ENCODE measurements around the gene C12orf43.

The C12orf43 gene

DNA sequence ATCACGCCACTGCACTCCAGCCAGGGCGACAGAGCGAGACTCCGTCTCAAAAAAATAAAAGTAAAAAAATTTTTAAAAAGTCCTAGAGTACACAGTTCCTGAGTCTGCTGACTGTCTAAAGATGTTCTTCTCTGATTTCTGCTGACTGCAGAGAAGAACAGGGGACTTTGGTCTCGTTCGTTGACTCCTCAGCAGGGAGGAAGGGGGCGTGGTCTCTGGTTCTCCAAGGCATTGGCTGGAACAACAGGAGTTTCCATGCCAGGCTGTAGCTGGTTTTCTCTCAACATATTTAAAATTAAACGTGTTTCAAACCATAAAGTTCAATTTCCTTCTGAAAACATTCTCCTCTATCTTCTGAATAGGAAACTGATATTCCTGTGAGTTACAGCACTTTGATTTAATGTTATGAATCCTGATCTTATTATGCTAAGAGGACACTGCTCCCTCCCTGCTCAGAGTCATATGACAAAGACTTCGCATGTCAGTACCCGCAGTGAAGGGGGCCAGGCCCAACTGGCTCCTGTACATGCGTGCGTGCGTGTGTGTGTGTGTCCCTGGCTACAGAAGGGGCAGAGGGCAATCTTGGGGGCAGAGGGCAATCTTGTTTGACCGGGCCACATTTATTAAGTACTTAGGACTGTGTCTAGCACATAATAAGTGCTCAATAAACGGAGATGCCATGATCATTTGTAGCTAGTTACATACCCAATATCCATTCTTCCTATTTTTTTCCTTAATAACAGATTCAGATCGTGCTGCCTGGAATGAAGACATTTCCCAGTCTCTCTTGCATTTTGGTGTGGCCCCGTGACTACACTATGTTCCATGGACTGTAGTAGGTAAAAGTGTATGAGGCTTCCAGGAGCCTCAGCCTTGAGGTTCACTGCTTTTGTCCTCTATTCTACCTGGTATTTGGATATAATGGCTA is 54.4 kb downstream of the C12orf43 start:
- no peak overlapping the region for H3K4me3 Mint-ChIP-seq

DNA sequence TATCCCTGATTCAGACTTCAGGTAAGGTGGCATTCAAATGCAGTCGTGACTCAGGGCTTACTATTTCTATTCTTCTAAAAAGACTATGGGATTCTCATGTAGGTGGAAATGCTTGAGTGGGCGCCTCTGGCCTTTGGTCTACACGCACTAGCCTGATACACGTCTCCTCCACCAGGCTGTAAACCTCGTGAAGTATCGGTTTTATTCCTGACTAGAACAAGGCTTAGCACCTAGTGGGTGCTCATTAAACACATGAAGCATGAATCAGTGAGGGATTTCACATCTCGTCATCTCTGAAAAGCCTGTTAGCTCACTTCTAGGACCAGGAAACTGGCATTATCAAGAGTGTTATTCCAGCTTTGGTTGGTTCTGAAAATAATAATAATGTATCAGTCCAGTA is 55.6 kb downstream of the C12orf43 start:
- Mint-ChIP-seq H3K27ac (peak overlapping the region; percentile 77), H3K4me3 (no peak overlapping the region), H3K36me3 (ENCODE audit: low read depth) (no peaks in the 10 kb centered on the region), H3K4me1 (ENCODE audit: low read depth) (peaks cover 46% of the 10 kb centered on the region), H3K9me3 (no peaks in the 10 kb centered on the region), H3K27me3 (no peaks in the 10 kb centered on the region)
- no peak for DNase-seq

More for the DNA sequence above, 54.4 kb downstream of the C12orf43 start:
- no peak for DNase-seq
- Mint-ChIP-seq H3K9me3 (no peaks in the 10 kb centered on the region), H3K27me3 (no peaks in the 10 kb centered on the region), H3K4me1 (ENCODE audit: low read depth) (peaks cover 46% of the 10 kb centered on the region), H3K36me3 (ENCODE audit: low read depth) (no peaks in the 10 kb centered on the region), H3K27ac (peak overlapping the region; percentile 63)

DNA sequence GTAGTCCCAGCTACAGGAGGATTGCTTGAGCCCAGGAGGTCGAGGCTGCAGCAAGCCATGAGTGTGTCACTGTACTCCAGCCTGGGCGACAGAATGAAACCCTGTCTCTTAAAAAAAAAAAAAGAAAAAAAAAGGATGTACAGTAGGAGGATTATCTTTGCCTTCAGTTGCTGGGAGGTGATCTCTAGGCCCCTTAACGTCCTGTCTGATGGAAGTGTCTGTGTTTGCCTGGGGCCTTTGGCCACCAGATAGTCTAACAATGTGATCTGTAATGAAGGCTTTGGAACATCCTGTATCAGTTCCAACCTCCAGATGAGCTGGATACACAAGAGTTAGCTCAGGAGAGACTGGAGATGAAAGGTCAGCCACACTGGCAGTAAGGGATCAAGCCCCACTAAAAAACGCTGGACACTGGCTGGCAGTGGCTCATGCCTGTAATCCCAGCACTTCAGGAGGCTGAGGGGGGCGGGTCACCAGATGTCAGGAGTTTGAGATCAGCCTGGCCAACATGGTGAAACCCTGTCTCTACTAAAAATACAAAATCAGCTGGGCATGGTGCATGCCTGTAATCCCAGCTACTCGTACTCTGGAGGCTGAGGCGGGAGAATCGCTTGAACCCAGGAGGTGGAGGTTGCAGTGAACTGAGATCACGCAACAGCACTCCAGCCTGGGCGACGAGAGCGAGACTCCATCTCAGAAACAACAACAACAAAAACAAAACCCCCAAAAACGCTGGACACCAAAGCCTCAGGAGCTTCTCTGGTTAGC is 57.0 kb downstream of the C12orf43 start:
- Mint-ChIP-seq H3K27me3 (no peaks in the 10 kb centered on the region), H3K9me3 (no peaks in the 10 kb centered on the region), H3K27ac (peak overlapping the region; percentile 77), H3K4me3 (peak overlapping the region; percentile 1), H3K4me1 (ENCODE audit: low read depth) (peaks cover 46% of the 10 kb centered on the region), H3K36me3 (ENCODE audit: low read depth) (no peaks in the 10 kb centered on the region)
- DNase-seq = no peak

DNA sequence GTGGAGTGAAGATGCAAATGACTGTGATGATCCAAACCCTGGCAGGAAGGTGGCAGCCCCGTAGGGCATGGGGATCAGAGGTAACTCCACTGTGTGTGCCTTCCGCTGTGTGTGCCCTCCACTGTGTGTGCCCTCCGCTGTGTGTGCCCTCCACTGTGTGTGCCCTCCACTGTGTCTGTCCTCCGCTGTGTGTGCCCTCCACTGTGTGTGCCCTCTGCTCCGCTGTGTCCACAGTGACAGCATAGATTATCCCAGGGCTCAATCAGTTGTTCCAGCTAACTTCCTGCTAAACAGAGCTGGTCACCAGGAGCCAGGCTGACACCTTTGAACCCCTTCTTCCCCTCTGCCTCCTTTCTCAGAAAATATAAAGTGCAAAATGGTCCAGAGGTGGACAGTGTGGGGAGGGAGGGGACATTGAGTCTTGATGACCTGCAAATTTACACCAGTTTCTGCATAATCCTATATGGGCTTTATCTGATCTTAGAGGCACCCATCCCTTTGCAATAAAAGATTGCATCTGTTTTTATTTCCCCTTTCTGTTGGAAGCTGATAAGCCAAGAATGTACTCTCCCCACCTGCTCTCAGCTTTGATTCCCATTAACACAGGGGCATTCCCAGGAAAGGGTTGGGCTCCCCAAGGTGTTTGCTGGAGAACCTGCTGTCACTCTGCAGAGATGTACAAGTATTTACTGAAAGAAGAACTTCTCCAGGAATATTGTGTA is 59.5 kb downstream of the C12orf43 start:
- H3K4me3 Mint-ChIP-seq = no peak overlapping the region
- no peak for DNase-seq
- peaks cover 27% of the 10 kb centered on the region for H3K4me1 Mint-ChIP-seq (ENCODE audit: low read depth)
- no peaks in the 10 kb centered on the region for H3K36me3 Mint-ChIP-seq (ENCODE audit: low read depth)
- no peak overlapping the region for H3K27ac Mint-ChIP-seq
- H3K27me3 Mint-ChIP-seq = no peaks in the 10 kb centered on the region
- H3K9me3 Mint-ChIP-seq = no peaks in the 10 kb centered on the region

DNA sequence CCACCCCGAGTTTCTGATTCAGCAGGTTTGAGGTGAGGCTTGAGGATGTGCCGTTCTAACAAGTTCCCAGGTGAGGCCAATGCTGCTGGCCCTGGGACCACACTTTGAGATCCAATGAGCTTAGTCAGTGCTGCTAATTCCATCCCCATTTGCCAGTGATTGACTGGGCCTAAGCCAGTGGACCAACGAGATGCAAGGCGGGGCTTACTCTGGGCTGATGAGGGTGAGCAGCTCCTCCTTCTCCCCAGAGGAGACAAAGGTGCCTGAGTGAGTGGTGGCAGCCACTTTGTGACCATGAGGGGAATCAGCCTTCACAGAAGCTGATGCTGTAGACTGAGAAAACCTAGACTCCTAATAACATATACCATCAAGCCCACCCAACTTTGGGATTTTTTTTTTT is 61.1 kb downstream of the C12orf43 start:
- no peak for DNase-seq
- Mint-ChIP-seq H3K9me3 (no peaks in the 10 kb centered on the region), H3K27me3 (no peaks in the 10 kb centered on the region), H3K4me3 (no peak overlapping the region), H3K36me3 (ENCODE audit: low read depth) (no peaks in the 10 kb centered on the region), H3K27ac (no peak overlapping the region), H3K4me1 (ENCODE audit: low read depth) (peaks cover 14% of the 10 kb centered on the region)

DNA sequence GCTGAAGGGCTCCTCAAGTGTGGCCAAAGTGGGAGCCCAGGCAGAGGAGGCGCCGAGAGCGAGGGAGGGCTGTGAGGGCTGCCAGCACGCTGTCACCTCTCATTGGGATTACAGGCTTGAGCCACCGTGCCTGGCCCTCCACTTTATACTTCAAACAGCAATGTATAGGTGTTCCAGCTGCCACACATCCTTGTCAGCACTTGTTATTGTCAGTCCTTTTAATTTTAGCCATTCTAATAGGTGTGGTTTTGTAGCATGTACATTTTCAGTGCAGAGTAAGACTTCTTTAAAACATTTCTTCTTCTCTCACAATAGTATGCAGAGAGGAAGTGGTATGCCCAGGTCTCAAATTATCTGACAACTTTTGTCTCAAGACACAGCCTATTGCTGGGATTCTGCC is 65.5 kb downstream of the C12orf43 start:
- Mint-ChIP-seq H3K36me3 (ENCODE audit: low read depth) (no peaks in the 10 kb centered on the region), H3K27me3 (no peaks in the 10 kb centered on the region), H3K9me3 (no peaks in the 10 kb centered on the region), H3K4me1 (ENCODE audit: low read depth) (peaks cover under 1% of the 10 kb centered on the region), H3K27ac (no peak overlapping the region), H3K4me3 (no peak overlapping the region)
- no peak for DNase-seq

Measured in activated T-cell treated with anti-CD3 and anti-CD28 coated beads, Interleukin-2, amount 50 U/mL, for 24 hours (primary cell).